Myocyte (in vitro differentiated cells): ENCODE results near the gene ADM5. TPM values are rescaled to one million over a fixed set of nuclear protein-coding genes. Genes with fewer than 3 reads are reported as not detected.

ENCODE experiments used
- DNase-seq: peaks from one replicate; pipeline ENCODE4 v3.0.0-alpha.2; 2012; ENCODE audit warnings: low read depth
- total RNA-seq: library from RNA; depleted of rRNA; stranded (reverse); fragments of >200 nt; gene quantifications from 2 replicates; pipeline ENCODE4 v1.2.3, GENCODE V29; 2014

Gene ADM5
- total RNA-seq, 1 donor from 2014 or later: 1.3 TPM

DNA sequence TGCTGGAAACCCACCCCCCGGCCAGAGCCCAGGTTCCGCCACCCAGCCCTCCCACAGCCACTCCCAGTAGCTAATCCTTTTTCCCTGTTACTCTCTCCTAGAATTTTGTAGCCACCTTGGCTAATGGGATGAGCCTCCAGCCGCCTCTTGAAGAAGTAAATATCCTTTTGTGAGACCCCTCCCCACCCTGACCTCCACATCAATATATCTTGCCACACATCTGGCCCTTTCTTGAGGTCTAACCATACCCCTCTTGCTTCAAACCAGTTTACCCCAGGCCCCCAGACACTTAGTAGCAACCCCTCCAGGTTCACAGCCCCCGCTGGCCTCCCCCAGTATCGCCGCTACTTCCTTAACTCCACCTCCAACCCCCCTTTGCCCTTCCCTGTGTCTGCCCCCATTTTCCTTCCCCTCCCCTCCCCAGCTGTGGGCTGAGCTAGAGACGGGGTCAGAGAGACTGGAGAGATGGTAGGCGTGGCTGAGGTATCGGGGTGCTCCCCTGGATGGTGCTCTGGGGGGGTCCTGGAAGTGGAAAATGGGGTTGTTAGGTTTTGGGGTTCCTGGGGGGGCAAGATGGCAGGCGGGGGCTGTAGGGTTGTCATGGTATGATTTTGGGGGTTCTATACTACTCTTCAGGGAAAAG, 9.5 kb upstream of the ADM5 start:
- DNase-seq: no peak

DNA sequence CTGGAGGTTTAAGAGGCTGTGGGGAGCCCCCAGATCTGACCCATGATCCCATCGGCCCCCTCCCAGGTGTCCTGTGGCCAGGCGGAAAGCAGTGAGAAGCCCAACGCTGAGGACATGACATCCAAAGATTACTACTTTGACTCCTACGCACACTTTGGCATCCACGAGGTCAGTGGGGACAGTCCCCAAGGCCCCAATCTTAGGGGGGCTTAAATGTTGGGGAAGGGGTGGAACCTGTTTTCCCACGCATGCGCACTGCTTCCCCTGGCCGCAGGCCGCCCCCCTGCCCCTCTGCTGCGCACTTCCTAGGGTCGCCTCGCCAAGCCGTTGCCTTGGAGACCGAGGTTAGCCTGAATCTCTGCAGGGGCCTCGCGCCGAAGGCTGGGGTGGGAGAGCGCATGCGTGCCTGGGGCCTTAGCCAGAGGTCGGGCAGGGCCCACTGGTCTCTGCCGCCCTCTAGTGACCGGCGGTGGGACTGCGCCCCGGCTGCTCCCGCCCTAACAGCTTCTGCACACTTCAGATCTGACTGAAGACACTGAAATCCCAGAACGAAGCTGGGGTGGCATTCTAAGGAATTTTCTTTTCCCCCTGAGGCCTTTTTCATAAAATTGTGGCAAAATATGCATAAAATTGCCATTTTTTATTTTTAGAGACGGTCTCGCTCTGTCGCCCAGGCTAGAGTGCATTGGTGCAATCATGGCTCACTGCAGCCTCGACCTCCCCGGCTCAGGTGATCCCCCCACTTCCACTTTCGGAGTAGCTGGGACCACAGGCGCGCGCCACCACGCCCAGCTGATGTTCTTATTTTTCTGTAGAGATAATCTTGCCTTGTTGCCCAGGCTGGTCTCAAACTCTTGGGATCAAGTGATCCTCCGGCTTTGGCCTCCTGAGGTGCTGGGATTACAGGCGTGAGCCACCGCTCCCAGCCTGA, 8.7 kb upstream of the ADM5 start:
- peak; percentile 82 for DNase-seq

DNA sequence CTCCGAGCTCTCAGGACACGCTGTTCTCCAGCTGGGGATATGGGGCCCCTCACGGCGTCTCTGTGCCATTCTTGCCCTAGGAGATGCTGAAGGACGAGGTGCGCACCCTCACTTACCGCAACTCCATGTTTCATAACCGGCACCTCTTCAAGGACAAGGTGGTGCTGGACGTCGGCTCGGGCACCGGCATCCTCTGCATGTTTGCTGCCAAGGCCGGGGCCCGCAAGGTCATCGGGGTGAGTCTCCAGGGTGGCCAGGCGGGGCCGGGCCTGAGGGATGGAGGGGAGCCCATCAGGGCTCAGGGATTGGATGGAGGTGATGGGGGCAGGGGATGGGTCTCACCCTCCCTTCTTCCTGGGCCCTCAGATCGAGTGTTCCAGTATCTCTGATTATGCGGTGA, 7.6 kb upstream of the ADM5 start:
- DNase-seq: no peak

DNA sequence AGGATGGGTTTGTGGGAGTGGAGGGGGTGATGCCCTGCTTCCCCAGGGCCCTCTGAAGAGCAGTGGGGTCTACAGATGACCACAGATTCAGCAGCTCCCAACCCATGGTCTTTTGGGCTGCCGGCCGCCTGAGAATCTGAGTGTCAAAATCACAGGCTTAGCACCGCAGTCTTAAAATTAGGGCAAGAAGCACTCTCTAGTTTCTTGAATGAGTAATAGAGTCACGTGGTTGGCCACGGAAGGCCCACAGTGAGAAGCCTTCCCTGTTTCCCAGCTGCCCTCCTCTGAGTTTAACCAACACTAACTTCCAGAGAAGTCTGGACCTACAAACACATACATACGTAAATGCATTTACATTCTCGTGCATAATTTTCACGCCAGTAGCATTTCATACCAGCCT, 7.1 kb upstream of the ADM5 start:
- DNase-seq: peak; percentile 26

DNA sequence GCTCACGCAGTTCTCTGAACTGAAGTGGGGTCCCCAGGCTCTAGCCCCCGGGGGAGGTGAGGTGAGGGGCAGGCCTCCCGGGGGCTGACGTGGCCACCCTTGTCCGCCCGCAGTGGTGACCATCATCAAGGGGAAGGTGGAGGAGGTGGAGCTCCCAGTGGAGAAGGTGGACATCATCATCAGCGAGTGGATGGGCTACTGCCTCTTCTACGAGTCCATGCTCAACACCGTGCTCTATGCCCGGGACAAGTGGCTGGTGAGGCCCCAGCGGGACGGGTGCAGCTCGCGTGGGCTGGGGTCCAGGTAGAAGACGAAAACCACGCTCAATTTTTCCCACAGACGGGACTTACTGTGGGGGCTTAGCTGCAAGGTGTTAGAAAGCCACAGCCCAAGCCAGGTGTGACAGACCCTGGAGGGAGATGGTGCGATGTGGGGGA, 5.6 kb upstream of the ADM5 start:
- no peak for DNase-seq

DNA sequence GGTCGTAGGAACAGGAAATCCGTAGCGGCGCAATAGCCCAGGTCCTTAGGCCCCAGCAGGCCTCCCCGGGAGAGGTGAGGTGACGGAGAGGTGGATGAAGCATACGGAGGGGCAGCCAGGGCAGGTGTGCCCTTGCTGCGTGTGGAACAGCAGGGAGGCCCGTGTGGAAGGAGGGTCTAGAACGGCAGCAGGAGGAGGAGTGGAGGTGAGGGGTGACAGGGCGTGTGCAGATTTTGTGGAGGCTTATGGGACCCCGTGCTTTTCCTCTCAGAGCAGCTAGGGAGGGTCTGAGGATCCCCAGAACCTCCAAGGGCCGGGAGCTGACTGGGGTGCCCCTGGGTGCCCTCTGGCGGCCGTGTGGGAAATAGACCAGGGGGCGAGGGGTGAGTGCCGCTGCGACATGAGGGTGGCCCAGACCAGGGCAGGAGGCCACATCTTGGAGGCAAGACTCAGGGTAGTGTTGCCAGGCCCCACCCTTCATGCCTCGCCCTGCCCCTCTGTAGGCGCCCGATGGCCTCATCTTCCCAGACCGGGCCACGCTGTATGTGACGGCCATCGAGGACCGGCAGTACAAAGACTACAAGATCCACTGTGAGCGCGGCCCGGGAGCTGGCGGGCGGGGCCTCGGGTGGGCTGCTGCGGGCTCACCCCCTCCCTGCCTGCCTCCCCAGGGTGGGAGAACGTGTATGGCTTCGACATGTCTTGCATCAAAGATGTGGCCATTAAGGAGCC, 5.0 kb upstream of the ADM5 start:
- DNase-seq: peak; percentile 15

DNA sequence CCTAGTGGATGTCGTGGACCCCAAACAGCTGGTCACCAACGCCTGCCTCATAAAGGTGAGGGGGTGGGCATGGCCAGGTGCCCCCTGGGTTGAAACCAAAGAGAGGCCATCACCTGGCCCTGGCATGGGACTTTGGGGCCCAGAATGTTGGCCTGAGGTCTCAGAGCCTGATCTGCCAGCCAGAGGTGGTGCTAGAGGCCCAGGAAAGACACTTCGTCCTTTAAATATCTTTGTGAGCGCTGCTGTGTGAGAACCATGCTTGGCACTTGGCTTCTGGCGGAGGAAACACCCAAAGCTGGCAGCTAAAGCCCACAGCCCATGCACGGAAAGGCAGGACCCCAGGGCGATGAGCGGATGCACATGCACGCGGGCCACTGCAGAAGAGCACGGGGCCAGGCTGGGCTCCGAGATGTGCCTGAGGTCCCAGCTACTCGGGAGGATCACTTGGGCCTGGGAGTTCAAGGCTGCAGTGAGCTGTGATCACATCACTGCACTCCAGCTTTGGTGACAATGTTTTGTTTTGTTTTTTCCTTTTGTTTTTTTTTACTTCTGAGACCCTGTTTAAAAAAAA, 4.3 kb upstream of the ADM5 start:
- no peak for DNase-seq

DNA sequence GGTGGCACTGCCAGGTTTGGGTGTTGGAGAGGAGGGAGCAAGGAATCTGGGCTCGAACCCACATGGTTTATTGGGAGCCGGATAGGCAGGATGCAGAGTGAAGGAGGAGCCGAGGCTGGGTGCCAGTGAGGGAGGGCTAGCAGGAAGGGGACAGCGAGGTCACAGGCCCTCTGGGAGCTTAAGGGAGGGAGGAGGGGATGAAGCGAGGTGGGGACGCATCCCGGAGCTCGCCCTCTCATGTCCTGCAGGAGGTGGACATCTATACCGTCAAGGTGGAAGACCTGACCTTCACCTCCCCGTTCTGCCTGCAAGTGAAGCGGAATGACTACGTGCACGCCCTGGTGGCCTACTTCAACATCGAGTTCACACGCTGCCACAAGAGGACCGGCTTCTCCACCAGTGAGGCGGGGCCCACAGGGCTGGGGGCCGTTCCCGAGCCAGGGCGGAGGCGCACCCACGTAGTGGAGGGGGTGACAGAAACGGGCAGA, 3.5 kb upstream of the ADM5 start:
- no peak for DNase-seq

DNA sequence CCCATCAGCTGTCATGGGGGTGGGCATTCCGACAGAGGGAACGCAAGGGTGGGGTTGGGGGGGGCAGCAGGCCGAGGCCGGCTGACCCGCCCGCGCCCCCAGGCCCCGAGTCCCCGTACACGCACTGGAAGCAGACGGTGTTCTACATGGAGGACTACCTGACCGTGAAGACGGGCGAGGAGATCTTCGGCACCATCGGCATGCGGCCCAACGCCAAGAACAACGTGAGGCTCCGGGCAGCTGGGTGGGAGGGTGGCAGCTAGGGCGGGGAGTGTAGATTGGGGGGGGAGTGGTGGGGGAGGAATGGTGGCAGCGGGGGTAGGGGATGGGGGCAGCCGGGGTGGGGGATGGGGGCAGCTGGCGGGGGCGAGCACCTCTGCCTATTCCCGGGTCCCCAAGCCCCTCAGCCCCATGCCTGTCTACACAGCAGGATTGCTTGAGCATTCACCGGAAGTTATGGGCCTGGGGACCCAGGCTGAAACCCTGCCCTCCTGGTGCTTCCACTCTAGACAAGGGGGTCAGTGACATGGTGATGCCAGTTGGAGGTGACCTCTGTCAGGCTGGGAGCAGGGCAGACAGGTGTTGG, 2.8 kb upstream of the ADM5 start:
- DNase-seq: no peak

DNA sequence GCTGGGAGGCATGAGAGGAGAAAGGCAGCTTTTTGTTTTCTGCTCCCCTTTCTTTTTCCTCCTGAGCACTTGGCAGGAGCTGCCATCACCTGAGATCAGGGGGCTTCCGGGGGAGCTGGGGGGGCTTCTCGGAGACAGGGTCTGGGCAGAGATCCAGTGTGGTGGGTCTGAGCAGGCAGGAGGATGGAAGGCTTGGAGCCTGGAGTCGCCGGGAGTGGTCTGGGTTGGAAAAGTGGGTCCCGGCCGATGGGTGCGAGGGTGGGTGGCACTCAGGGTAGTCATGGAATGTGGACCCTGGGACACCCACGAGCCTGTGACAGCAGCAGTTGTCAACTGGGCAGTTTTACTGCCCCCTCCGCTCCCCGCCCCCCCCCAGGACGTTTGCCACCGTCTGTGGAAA, 2.2 kb upstream of the ADM5 start:
- DNase-seq: no peak

DNA sequence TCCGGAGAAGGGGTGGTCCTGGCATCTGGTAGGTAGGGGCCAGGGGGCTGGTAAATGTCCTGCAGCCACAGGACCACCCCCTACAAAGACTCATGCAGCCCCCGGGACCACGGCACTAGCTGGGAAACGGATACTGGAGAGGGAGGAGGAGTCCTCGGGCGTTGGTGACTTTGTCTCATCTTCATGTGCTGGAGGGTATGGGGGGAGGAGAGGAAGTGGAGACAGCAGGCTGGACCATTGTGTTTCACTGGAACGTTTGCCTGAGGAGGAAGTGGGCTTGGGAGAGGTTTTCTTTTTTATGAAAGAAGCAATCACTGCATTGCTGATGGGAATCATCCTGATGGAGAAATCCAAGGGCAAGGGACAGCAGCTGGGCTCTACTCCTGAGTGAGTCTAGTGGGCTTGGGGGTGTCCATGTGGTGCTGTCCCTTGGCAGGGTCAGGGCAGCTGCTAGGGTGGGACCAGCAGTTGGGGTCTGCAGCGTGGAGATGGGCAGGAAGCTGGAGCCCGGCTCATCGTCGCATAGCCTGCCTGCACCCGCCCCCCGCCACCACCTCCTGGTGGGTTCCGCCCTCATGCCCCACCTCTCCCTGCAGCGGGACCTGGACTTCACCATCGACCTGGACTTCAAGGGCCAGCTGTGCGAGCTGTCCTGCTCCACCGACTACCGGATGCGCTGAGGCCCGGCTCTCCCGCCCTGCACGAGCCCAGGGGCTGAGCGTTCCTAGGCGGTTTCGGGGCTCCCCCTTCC, 1.7 kb upstream of the ADM5 start:
- DNase-seq: no peak

DNA sequence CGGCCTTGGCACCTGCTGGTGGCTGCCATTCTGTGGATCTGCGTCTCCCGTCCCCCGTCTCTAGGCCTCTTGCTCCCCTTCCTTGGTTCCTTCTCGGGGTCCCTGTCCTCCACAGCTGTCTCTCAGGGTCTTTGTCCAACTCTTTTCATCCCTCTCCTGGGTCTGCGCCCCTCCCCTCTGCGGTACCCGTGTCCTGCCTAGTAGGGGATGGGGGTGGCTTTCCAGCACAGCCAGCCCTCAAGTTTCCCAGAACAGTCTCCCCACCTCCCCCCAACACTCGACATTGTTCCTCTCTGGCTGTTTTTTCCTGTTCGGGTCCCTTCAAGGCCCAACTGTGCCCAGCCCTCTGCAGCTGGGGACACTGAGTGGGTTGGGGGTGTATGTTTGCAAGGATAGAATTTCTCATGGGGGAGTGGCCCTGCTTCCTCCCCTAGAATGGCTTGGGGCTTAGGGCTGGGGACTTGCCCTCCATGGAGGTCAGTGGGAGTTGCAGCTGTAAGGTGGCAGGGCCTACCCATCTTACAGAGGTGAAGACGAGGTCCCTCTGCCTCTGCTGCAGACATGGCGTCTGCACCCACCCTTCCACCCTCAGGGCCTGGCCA, 762 bp upstream of the ADM5 start:
- DNase-seq: no peak

DNA sequence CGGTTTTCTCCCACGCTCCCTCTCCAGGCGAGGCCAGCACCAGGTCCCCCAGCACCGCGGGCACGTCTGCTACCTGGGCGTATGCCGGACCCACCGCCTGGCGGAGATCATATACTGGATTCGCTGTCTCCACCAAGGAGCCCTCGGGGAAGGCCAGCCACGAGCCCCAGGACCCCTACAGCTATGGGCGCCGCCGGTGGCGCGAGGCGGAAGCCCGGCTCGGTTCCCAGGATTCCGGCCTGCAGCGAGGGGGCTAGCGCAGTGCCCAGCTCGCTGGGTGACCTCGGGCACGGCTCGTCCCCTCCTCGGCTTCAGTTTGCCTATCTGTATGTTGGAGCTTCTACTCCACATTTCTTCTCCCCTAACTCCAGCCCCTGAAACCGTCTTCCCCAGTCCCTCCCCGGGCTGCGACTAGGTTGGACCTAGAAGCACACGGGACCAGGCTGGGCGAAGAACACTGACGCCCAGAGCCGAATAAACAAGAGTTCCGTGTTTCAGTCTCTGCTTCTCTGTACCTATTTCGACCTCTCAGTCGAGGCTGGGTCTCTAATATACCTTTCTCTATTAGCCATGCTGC, 773 bp downstream of the ADM5 start:
- no peak for DNase-seq

DNA sequence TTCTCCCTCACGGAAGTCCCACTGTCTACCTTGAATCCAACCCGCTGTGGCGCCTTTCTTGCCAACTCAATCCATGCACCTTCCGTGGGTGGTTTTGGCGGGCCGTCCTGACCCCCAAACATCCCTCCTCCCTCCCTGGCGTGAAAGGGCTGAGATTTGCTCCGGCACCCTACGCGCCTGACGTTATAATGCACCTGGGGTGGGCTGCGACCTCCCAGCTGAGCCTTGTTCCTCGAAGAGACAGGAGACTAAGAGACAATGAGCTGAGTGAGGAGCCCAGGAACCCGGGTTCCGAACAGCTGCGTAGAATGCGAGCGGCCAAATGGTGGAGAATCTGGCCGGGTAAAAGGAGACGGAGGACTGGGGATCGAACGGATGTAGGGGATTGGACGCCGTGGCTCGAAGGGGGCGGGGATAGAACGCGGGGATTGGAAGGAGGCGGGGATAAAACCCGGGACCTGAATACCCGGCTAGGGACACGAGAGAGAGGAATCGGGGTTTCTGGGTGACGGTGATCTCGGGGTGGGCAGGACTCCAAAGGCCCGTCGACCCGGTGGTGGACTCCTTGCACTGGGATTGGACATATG, 1.4 kb downstream of the ADM5 start, which contains the start of gene CPT1C:
Gene CPT1C (plus strand): TSS at position 461 of the 587 bp plus-strand sequence. CDS start 1,137 bp downstream, outside the sequence.
- peak; percentile 68 for DNase-seq

DNA sequence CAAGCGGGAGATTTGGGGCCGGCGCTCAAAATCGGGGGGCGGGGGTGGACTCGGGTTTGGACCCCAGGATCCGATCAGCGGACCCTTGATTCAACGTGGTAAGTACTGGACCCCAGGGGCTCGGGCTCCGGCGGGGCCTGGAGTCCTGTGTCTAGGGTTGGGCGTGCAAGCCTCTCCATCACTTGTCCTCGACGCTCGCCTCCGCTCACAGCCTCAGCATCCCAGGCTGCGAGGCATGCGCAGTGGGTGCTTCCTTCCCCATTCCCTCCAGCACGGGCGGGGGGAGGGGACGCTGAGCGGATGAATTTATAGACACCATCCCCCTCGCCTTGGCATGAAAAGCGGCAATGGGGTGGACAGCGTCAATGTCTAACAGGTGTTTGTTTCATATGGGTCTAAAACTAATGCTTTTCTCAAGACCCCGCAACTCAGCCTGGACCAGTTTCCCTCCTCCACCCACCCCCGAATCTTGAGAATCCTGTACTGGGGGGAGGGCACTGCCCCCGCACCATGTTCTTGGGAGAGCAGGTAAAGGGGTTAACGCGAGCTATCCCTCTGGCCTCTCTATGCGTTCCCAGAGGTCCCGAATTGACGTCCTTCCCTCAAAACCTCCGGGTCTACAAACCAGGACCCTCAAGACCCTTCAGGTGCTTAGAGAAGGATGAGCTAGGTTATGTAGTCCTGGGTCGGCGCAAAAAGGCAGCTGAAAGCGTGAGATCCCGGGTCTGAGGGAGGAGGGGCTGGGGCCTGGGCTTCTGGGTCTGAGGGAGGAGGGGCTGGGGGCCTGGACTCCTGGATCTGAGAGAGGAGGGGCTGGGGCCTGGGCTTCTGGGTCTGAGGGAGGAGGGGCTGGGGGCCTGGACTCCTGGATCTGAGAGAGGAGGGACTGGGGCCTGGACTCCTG, 2.1 kb downstream of the ADM5 start:
- peak; percentile 33 for DNase-seq

DNA sequence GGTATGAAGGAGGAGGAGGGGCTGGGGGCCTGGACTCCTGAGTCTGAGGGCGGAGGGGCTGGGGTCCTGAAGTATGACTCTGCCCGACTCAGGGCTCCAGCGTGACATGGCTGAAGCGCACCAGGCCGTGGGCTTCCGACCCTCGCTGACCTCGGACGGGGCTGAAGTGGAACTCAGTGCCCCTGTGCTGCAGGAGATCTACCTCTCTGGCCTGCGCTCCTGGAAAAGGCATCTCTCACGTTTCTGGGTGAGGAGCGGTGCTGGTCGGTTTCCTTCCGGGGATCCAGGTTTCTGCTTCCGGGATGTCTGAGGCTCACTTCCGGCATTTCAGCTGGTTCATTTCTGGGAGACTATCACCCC, 2.7 kb downstream of the ADM5 start:
- no peak for DNase-seq

DNA sequence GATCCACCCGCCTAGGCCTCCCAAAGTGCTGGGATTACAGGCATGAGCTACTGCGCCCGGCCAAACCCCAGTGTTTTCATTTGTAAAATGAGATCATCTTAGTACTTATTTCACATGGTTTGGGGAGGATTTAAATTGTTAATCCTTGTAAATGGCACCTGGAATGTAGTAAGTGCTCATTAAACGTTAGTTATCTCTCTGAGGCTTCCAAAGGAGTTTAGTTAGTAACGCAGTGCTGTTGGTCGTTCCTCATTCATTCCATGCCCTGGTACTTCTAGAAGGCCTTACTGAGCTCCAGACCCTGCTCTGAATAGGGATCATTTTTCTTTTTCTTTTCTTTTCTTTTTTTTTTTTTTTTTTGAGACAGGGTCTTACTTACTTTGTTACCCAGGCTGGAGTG, 6.7 kb downstream of the ADM5 start:
- DNase-seq: no peak

DNA sequence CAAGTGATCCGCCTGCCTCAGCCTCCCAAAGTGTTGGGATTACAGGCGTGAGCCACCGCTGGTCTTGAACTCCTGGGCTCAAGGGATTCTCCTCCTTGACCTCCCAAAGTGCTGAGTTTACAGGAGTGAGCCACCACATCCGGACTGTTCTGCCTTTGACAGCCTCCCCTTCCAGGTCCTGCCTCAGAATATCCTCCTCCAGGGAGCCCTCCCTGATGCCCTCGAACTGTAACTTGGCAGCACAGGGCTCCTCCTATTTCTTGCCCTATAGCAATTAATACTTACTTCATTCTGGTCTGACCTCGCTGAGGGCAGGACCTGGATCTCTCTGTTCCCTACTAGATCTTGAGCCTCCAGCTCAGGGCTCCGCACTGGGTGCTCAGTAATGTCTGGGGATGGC, 7.5 kb downstream of the ADM5 start:
- DNase-seq: no peak
